Skeletal muscle tissue (tissue), 4 donors: Measurements from ENCODE around the gene ADGRG1. TPM values are rescaled to one million over a fixed set of nuclear protein-coding genes. Genes with fewer than 3 reads are reported as not detected.

Source experiments
- H3K27ac ChIP-seq: one replicate; pipeline ENCODE4 v1.7.0; 2013; ENCODE audit warnings: mild to moderate bottlenecking, low read depth, low read length, inconsistent platforms
- H3K27me3 ChIP-seq, 3 donors: one replicate each; pipeline ENCODE4 v1.7.0; 2013; ENCODE audit warnings: low read length in 3 of 3; ENCODE audit not compliant: control insufficient read depth in 3 of 3, insufficient read depth in 3 of 3
- H3K36me3 ChIP-seq, 3 donors: one replicate each; pipeline ENCODE4 v1.7.0; 2013; ENCODE audit warnings: low read length in 3 of 3; ENCODE audit not compliant: control insufficient read depth in 3 of 3, insufficient read depth in 3 of 3
- H3K4me1 ChIP-seq, 3 donors: one replicate each; pipeline ENCODE4 v1.7.0; 2013; ENCODE audit warnings: low read length in 3 of 3, mild to moderate bottlenecking in 3 of 3; ENCODE audit not compliant: control insufficient read depth in 3 of 3, insufficient read depth in 3 of 3
- H3K4me3 ChIP-seq, 3 donors: one replicate each; pipeline ENCODE4 v1.7.0; 2013; ENCODE audit warnings: low read length in 3 of 3
- H3K9ac ChIP-seq, 3 donors: one replicate each; pipeline ENCODE4 v1.7.0; 2013; ENCODE audit warnings: low read length in 3 of 3, mild to moderate bottlenecking in 3 of 3, moderate library complexity in 2 of 3, low read depth in 1 of 3
- H3K9me3 ChIP-seq, 3 donors: one replicate each; pipeline ENCODE4 v1.7.0; 2013; ENCODE audit warnings: low read length in 3 of 3; ENCODE audit not compliant: control insufficient read depth in 3 of 3
- total RNA-seq: library from RNA; depleted of rRNA; stranded (reverse); fragments of >200 nt; gene quantifications from one replicate; pipeline ENCODE4 v1.2.3, GENCODE V29; 2014
- donor health status: Osteomylitis.

The ADGRG1 gene
- total RNA-seq, 1 donor from 2014 or later = 0.52 TPM

DNA sequence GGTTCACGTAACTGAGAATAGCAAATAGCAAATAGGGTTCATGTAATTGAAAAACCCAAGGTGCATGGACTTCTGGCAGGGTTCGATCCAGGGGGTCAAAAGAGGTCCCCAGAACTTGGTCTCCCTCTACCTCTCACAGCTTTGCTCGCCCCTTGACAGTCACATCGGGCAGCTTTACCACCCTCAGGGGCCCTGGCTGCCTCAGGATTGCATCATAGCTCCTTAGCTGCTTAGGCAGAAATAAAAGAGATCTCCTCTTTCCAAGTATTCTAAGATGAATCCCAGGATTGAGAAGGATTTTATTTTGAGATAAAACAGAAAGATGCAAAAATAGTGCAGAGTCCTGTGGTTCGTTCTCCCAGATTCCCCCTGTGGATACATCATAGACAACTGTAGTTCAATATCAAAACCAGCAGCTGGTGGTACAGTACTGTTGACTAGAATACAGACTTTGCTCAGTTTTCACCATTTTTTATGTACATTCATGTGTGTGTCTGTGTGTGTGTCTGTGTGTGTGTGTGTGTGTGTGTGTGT lies 52.5 kb downstream of the ADGRG1 start:
- Histone ChIP-seq H3K4me3 (no peak overlapping the region), H3K36me3 (no peaks in the 10 kb centered on the region), H3K27me3 (peaks cover 0 to 3% (median 0%) of the 10 kb centered on the region in 3 donors), H3K4me1 (peaks cover 0 to 8% (median 0%) of the 10 kb centered on the region in 3 donors), H3K27ac (no peak overlapping the region), H3K9me3 (no peaks in the 10 kb centered on the region), H3K9ac (no peak overlapping the region)

DNA sequence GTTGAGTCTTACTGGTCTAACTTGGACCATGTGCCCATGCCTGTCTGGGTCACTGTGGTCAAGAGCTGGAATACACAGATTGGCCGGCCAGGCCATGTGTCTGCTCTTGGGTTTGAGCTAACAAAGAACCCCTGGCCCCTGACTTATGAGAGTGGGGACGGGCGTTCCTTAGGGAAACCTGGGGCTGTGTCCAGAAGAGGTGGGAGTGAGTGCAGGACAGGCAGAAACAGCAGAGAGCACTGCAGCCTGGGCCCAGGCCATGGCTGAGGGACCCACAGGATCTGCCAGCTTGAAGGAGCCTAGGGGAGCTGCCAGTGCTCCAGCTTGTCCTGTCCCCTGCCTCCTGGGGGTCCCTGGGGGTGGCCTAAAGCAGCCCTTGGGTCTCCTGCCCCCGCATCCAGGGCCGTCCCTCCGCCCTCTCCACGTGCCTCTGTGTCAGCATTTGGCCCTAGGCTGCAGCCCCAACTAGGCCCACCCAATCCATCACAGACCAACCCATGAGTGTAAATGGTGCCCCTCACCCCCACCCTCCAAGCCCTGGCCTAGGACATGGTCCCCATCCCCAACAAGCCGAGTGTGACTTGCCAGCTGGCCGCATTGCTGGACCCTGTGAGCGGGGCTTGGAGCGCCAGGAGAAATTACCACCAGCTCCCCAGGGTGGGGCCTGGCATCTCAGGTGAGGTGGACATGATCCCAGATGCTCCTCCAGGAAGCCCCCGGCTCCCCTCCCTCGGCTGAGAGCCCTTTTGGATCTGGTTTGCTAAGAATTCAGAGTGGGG lies 53.7 kb downstream of the ADGRG1 start:
- no peaks in the 10 kb centered on the region for H3K9me3 ChIP-seq
- no peak overlapping the region for H3K4me3 ChIP-seq
- no peak overlapping the region for H3K27ac ChIP-seq
- H3K36me3 ChIP-seq = no peaks in the 10 kb centered on the region
- H3K27me3 ChIP-seq = peaks cover 0 to 3% (median 0%) of the 10 kb centered on the region in 3 donors
- H3K4me1 ChIP-seq = peaks cover 0 to 8% (median 0%) of the 10 kb centered on the region in 3 donors
- H3K9ac ChIP-seq = no peak overlapping the region

DNA sequence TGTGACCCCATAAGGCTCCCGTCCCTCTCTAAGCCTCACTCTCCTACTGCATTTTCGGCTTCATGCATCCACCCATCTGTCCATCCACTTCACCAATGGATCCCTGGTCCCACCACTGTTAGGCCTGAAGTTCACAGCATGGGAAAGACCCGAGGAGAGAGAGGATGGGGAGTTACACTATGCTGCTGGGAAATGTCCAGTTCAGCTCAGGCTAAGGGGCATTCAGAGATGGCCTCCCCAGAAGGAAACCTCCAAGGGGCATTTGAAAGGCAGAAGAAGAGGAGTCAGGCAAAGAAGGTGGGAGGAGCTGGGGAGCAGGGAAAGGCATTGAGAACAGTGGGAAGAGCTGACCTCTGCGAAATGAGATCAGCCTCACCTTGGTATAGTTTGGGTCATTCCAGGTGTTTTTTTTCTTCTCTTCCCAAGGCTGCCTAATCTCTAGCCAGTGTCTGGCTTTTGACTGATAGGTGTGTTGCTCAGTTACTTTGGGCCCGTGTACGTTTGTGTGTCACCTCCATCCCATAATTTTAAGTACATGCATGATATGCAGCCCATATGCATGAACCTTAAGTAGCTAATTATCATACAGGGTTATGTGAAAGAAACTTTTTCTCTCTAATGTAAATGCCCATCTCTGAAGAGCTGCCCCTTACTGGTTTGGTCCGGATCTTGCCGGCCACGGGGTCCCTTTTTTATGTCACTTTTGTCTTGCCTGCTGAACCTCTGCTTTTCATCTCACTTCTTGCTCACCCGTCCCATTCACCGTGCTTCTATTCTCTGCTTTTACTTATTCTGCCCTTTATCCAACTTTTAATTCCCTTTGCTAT lies 54.6 kb downstream of the ADGRG1 start:
- no peaks in the 10 kb centered on the region for H3K36me3 ChIP-seq
- H3K27me3 ChIP-seq = peaks cover 0 to 4% (median 0%) of the 10 kb centered on the region in 3 donors
- no peaks in the 10 kb centered on the region for H3K9me3 ChIP-seq
- no peak overlapping the region for H3K4me3 ChIP-seq
- no peak overlapping the region for H3K9ac ChIP-seq
- peaks cover 0 to 5% (median 0%) of the 10 kb centered on the region in 3 donors for H3K4me1 ChIP-seq
- H3K27ac ChIP-seq = no peak overlapping the region

GRCh38 chr16:57683636-57684545 lies 55.5 kb downstream of the ADGRG1 start:
- Histone ChIP-seq H3K27me3 (peaks cover 0 to 7% (median 2%) of the 10 kb centered on the region in 3 donors), H3K4me1 (no peaks in the 10 kb centered on the region), H3K36me3 (no peaks in the 10 kb centered on the region), H3K4me3 (no peak overlapping the region), H3K9me3 (no peaks in the 10 kb centered on the region), H3K27ac (no peak overlapping the region), H3K9ac (no peak overlapping the region)

DNA sequence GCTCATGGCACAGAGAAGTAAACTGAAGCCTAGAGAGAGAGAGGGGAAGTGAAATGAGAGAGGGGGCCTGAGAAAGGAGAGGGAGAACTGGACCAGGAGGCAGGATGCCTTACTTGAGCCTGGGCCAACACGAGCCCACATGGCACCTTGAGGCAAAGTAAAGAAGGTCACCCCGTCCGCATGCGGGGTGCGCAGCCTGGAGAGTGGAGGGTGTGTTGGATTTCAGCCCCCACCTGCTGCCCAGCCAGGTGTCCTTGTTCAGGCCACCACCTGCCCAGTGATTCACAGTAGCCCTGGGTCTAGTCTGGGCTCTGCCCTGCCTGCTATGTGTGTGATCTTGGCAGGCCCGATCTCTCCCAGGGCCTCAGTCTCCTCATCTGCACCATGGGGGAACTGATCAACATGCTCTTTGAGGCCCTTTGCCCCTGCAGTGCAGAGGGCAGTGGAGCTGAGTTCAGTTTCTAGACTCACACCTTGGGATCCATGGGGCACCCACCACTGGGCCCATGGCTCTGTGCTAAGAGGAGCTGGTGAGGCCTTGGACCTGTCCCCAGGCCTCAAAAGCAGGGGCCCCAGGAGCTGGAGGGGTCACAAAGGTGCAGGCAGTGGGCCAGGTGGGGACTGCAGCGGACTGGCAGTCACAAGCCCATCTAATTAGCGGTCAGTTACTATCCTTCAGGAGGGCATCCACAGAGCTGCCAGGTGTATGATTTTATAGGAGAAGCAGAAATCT lies 56.4 kb downstream of the ADGRG1 start:
- Histone ChIP-seq H3K4me3 (no peak overlapping the region), H3K4me1 (no peaks in the 10 kb centered on the region), H3K36me3 (no peaks in the 10 kb centered on the region), H3K27ac (no peak overlapping the region), H3K27me3 (peaks cover 0 to 16% (median 6%) of the 10 kb centered on the region in 3 donors), H3K9me3 (no peaks in the 10 kb centered on the region), H3K9ac (no peak overlapping the region)

DNA sequence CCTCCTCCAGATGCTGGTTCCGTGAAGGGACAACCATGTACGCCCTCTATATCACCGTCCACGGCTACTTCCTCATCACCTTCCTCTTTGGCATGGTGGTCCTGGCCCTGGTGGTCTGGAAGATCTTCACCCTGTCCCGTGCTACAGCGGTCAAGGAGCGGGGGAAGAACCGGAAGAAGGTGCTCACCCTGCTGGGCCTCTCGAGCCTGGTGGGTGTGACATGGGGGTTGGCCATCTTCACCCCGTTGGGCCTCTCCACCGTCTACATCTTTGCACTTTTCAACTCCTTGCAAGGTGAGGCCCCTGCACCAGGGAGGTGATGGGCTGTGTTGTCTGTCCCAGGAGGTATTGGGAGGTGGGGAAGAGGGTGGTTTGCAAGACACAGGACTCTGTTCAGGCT lies 57.2 kb downstream of the ADGRG1 start:
- Histone ChIP-seq H3K27me3 (peaks cover 0 to 21% (median 6%) of the 10 kb centered on the region in 3 donors), H3K9ac (no peak overlapping the region), H3K27ac (no peak overlapping the region), H3K36me3 (no peaks in the 10 kb centered on the region), H3K9me3 (no peaks in the 10 kb centered on the region), H3K4me3 (no peak overlapping the region), H3K4me1 (no peaks in the 10 kb centered on the region)

- no peaks in the 10 kb centered on the region for H3K36me3 ChIP-seq
Measured at GRCh38 chr16:57686577-57686976, 58.1 kb downstream of the ADGRG1 start.

DNA sequence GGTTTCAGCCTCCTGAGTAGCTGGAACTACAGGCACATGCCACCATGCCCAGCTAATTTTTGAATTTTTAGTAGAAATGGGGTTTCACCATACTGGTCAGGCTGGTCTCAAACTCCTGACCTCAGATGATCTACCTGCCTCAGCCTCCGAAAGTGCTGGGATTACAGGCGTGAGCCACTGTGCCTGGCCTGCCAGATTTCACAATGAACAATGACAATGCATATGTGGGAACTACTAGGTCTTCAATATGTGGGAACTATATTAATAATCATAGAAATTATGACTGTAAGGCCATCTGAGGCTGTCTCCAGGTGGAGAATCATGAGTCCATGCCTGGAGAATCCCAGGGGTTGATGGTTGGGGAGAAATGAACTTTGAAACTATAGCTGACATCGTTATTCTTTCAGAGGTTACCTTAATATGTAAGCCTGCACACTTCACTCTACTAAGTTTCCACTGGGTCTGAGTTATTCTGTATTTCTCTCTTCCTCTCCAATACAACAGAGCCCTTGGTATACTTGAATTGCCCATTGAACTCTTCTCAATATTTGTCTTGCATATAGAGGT lies 59.0 kb downstream of the ADGRG1 start:
- no peaks in the 10 kb centered on the region for H3K9me3 ChIP-seq
- H3K27ac ChIP-seq = no peak overlapping the region
- peaks cover 0 to 31% (median 10%) of the 10 kb centered on the region in 3 donors for H3K27me3 ChIP-seq
- no peak overlapping the region for H3K4me3 ChIP-seq
- H3K36me3 ChIP-seq = no peaks in the 10 kb centered on the region
- H3K4me1 ChIP-seq = no peaks in the 10 kb centered on the region
- no peak overlapping the region for H3K9ac ChIP-seq

More at GRCh38 chr16:57686577-57686976, 58.1 kb downstream of the ADGRG1 start:
- Histone ChIP-seq H3K4me1 (no peaks in the 10 kb centered on the region), H3K27me3 (peaks cover 0 to 26% (median 10%) of the 10 kb centered on the region in 3 donors), H3K27ac (no peak overlapping the region), H3K4me3 (no peak overlapping the region), H3K9me3 (no peaks in the 10 kb centered on the region), H3K9ac (no peak overlapping the region)
